HCT116 (cell line): Measurements from ENCODE around the gene PDF.

Experiments
- CEBPB ChIP-seq: IDR thresholded peaks from 2 replicates; pipeline ENCODE4 v1.6.1; 2012; ENCODE audit warnings: low read depth
- EZH2 ChIP-seq: fragments of 200-600 bp; sonication (generic); IDR thresholded peaks from 2 replicates; pipeline ENCODE4 v1.6.1; 2017; ENCODE audit warnings: antibody characterized with exemption, mixed run types
- EZH2phosphoT487 ChIP-seq: fragments of 200-600 bp; IDR thresholded peaks from 2 replicates; pipeline ENCODE4 v1.6.1; 2018; ENCODE audit warnings: antibody characterized with exemption, borderline replicate concordance
- POLR2A ChIP-seq: IDR thresholded peaks from 2 replicates; pipeline ENCODE4 v1.7.0; 2011; ENCODE audit warnings: borderline replicate concordance; ENCODE audit not compliant: insufficient read depth, insufficient read length; ENCODE audit errors: extremely low read depth
- POLR2AphosphoS5 ChIP-seq: IDR thresholded peaks from 2 replicates; pipeline ENCODE4 v1.6.1; 2011; ENCODE audit warnings: mild to moderate bottlenecking, low read depth, low read length, moderate library complexity
- RAD21 ChIP-seq: IDR thresholded peaks from 2 replicates; pipeline ENCODE4 v1.6.1; 2012; ENCODE audit warnings: low read depth, mild to moderate bottlenecking
- SIN3A ChIP-seq: IDR thresholded peaks from 2 replicates; pipeline ENCODE4 v1.6.1; 2012; ENCODE audit warnings: low read depth
- SP1 ChIP-seq: IDR thresholded peaks from 2 replicates; pipeline ENCODE4 v1.6.1; 2012; ENCODE audit warnings: low read depth
- YY1 ChIP-seq: IDR thresholded peaks from 2 replicates; pipeline ENCODE4 v1.6.1; 2011; ENCODE audit warnings: low read length, low read depth, moderate library complexity, mild to moderate bottlenecking; ENCODE audit not compliant: insufficient replicate concordance; ENCODE audit errors: extremely low read depth
- ZNF274 ChIP-seq: fragments of 200-500 bp; sonication (Bioruptor generic); IDR thresholded peaks from 2 replicates; pipeline ENCODE4 v1.6.1; 2014; ENCODE audit warnings: mild to moderate bottlenecking, low read depth, low read length, inconsistent platforms
- TF ChIP-seq, protein P1 (sequence below): IDR thresholded peaks from 2 replicates; pipeline ENCODE4 v1.6.1; 2012; ENCODE audit warnings: low read depth
- TF ChIP-seq, protein P2 (sequence below), 3 experiments: fragments of 200-600 bp in 1 of 3; sonication (generic) in 1 of 3; IDR thresholded peaks in 2 of 3; conservative IDR thresholded peaks in 1 of 3; 2 replicates each; pipeline ENCODE4 v1.5.1; 2012 to 2017; ENCODE audit warnings: low read depth in 2 of 3, low read length in 2 of 3, antibody characterized with exemption in 1 of 3, borderline replicate concordance in 1 of 3, control low read depth in 1 of 3, mild to moderate bottlenecking in 1 of 3, mixed read lengths in 1 of 3, mixed run types in 1 of 3, moderate library complexity in 1 of 3; ENCODE audit not compliant: insufficient read depth in 1 of 3
- TF ChIP-seq, protein P3 (sequence below): IDR thresholded peaks from 2 replicates; pipeline ENCODE4 v1.6.1; 2012
- TF ChIP-seq, protein P4 (sequence below): IDR thresholded peaks from 2 replicates; pipeline ENCODE4 v1.6.1; 2012

DNA sequence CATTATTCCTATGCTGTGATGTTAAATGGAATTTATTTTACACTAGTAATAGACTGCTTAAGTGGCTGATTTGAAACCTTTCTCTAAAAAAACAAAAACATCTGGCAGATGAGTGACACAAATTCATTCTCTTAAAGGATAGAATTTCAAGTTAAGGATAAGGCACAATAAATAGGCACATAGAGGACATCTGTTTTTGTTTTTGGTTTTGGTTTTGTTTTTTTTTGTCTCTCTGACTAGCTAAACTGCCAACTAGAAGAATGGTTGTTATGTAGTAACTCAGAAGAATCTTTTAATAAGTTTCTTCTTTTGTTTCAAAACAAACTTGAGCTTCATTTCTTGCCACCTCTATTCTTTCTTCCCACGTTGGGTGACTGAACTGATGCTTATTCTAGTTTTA lies 24.4 kb downstream of the PDF start:
- TF ChIP-seq, protein P1, sequence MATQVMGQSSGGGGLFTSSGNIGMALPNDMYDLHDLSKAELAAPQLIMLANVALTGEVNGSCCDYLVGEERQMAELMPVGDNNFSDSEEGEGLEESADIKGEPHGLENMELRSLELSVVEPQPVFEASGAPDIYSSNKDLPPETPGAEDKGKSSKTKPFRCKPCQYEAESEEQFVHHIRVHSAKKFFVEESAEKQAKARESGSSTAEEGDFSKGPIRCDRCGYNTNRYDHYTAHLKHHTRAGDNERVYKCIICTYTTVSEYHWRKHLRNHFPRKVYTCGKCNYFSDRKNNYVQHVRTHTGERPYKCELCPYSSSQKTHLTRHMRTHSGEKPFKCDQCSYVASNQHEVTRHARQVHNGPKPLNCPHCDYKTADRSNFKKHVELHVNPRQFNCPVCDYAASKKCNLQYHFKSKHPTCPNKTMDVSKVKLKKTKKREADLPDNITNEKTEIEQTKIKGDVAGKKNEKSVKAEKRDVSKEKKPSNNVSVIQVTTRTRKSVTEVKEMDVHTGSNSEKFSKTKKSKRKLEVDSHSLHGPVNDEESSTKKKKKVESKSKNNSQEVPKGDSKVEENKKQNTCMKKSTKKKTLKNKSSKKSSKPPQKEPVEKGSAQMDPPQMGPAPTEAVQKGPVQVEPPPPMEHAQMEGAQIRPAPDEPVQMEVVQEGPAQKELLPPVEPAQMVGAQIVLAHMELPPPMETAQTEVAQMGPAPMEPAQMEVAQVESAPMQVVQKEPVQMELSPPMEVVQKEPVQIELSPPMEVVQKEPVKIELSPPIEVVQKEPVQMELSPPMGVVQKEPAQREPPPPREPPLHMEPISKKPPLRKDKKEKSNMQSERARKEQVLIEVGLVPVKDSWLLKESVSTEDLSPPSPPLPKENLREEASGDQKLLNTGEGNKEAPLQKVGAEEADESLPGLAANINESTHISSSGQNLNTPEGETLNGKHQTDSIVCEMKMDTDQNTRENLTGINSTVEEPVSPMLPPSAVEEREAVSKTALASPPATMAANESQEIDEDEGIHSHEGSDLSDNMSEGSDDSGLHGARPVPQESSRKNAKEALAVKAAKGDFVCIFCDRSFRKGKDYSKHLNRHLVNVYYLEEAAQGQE, result no peak
- TF ChIP-seq, protein P2, sequence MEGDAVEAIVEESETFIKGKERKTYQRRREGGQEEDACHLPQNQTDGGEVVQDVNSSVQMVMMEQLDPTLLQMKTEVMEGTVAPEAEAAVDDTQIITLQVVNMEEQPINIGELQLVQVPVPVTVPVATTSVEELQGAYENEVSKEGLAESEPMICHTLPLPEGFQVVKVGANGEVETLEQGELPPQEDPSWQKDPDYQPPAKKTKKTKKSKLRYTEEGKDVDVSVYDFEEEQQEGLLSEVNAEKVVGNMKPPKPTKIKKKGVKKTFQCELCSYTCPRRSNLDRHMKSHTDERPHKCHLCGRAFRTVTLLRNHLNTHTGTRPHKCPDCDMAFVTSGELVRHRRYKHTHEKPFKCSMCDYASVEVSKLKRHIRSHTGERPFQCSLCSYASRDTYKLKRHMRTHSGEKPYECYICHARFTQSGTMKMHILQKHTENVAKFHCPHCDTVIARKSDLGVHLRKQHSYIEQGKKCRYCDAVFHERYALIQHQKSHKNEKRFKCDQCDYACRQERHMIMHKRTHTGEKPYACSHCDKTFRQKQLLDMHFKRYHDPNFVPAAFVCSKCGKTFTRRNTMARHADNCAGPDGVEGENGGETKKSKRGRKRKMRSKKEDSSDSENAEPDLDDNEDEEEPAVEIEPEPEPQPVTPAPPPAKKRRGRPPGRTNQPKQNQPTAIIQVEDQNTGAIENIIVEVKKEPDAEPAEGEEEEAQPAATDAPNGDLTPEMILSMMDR (IDR thresholded peaks at IDR 0.05 in 2 of 3, conservative IDR thresholded peaks at IDR 0.05 in 1 of 3; ENCODE audit: borderline replicate concordance in 1 of 3, insufficient read depth in 1 of 3, low read depth in 2 of 3, low read length in 2 of 3), result no peak
- TF ChIP-seq POLR2AphosphoS5 (no peak), CEBPB (no peak), SIN3A (no peak), YY1 (no peak), EZH2phosphoT487 (no peak), ZNF274 (no peak), SP1 (no peak), POLR2A (no peak), RAD21 (no peak), EZH2 (no peak)
- TF ChIP-seq, protein P3, sequence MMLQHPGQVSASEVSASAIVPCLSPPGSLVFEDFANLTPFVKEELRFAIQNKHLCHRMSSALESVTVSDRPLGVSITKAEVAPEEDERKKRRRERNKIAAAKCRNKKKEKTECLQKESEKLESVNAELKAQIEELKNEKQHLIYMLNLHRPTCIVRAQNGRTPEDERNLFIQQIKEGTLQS, result no peak
- TF ChIP-seq, protein P4, sequence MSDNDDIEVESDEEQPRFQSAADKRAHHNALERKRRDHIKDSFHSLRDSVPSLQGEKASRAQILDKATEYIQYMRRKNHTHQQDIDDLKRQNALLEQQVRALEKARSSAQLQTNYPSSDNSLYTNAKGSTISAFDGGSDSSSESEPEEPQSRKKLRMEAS, result no peak
